ENCODE results near the gene CTCF. TPM values are rescaled to one million over a fixed set of nuclear protein-coding genes. Genes with fewer than 3 reads are reported as not detected.

CTCF gene
- total RNA-seq, 4 donors from 2014 or later, result 41.0 to 49.9 (median 44.2) TPM

GRCh38 chr16:67660564-67661028 lies 98.3 kb downstream of the CTCF start, which contains the start of gene PARD6A:
Gene PARD6A, plus strand, starts transcription at chr16:67660960. Its CDS starts 79 bp downstream, at chr16:67661039.
- DNase-seq (ENCODE audit: low spot score in 2 of 2), result peak; percentile 90 to 98
- WGBS, 2 donors, result 0% methylated on average over 10 to 33 of the region's 48 CpGs
- intact Hi-C loops (cut with DNase I; ENCODE audit: low total_unique reads), result no loop called here
- H3K4me3 ChIP-seq (ENCODE audit: low read depth, poor library complexity, severe bottlenecking), result peak within 1 kb of the TSS; percentile 60
- TF ChIP-seq CTCF (IDR thresholded peaks at IDR 0.05), result no peak
- TF ChIP-seq POLR2A (IDR thresholded peaks at IDR 0.05), result no peak

GRCh38 chr16:67661101-67661761 lies 98.9 kb downstream of the CTCF start:
- H3K4me3 ChIP-seq (ENCODE audit: low read depth, poor library complexity, severe bottlenecking), result no peak overlapping the region
- TF ChIP-seq POLR2A (IDR thresholded peaks at IDR 0.05) (no peak), CTCF (IDR thresholded peaks at IDR 0.05) (no peak)
- DNase-seq (ENCODE audit: low spot score in 2 of 2), result no peak
- intact Hi-C loops (cut with DNase I; ENCODE audit: low total_unique reads), result no loop called here
- WGBS, 2 donors, result 1 to 17% methylated on average over 14 to 39 of the region's 39 CpGs

- TF ChIP-seq CTCF (IDR thresholded peaks at IDR 0.05) (no peak), POLR2A (IDR thresholded peaks at IDR 0.05) (no peak)
- intact Hi-C loops (cut with DNase I; ENCODE audit: low total_unique reads), result no loop called here
- no peak overlapping the region for H3K4me3 ChIP-seq (ENCODE audit: low read depth, poor library complexity, severe bottlenecking)
- WGBS, 2 donors, result 93 to 94% methylated on average over 24 to 34 of the region's 34 CpGs
- no peak for DNase-seq (ENCODE audit: low spot score in 2 of 2)
Measured at GRCh38 chr16:67661886-67662652, 99.7 kb downstream of the CTCF start.

GRCh38 chr16:67662653-67663010 lies 100.3 kb downstream of the CTCF start:
- H3K4me3 ChIP-seq (ENCODE audit: low read depth, poor library complexity, severe bottlenecking), result no peak overlapping the region
- no peak for TF ChIP-seq CTCF (IDR thresholded peaks at IDR 0.05)
- no peak for TF ChIP-seq POLR2A (IDR thresholded peaks at IDR 0.05)
- intact Hi-C loops (cut with DNase I; ENCODE audit: low total_unique reads), result no loop called here
- DNase-seq (ENCODE audit: low spot score in 2 of 2), result no peak

GRCh38 chr16:67663151-67663876 lies 101.0 kb downstream of the CTCF start:
- H3K4me3 ChIP-seq (ENCODE audit: low read depth, poor library complexity, severe bottlenecking), result no peak overlapping the region
- intact Hi-C loops (cut with DNase I; ENCODE audit: low total_unique reads), result no loop called here
- TF ChIP-seq POLR2A (IDR thresholded peaks at IDR 0.05), result no peak
- TF ChIP-seq CTCF (IDR thresholded peaks at IDR 0.05), result no peak
- 79 to 82% methylated on average over 16 to 22 of the region's 25 CpGs for WGBS, 2 donors
- DNase-seq (ENCODE audit: low spot score in 2 of 2), result no peak

Measured in lower leg skin (tissue), 4 donors.